Measurements from ENCODE around the gene HIVEP2. TPM values are rescaled to one million over a fixed set of nuclear protein-coding genes. Genes with fewer than 3 reads are reported as not detected.

The HIVEP2 gene
- total RNA-seq, 1 experiment from 2014 or later = 4.2 TPM

DNA sequence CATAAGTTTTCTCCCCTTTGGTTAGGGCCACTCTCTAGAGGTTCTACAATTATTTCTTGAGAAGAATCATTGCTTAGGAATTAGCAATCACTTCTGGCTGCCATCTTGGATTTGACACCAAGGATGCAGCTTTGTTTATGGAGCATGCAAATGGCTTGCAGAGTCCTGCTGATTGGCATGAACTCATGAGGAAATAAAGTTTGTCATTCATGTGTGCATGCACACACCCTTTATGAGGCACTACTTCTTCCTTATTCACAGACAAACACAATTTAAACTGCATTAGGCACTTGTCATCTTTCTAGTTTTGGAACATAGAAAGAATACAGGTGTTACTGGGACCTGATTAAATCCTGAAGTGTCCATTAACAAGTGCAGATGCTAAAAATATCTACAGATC, 42.5 kb upstream of the HIVEP2 start:
- no peaks in the 10 kb centered on the region for H3K27me3 Mint-ChIP-seq (ENCODE audit: low read depth)
- Histone ChIP-seq H4K5ac (ENCODE audit: insufficient read length, low read depth, low read length) (no peak overlapping the region), H3K27me3 (ENCODE audit: insufficient read depth, low read length) (no peaks in the 10 kb centered on the region)

More for the DNA sequence above, 42.5 kb upstream of the HIVEP2 start:
- Histone ChIP-seq H4K91ac (ENCODE audit: insufficient read length, low read depth, low read length) (no peak overlapping the region), H3K9ac (ENCODE audit: extremely low read depth, insufficient read length, low read length) (no peak overlapping the region), H3K4ac (ENCODE audit: low read depth, low read length) (no peak overlapping the region), H3K9me3 (ENCODE audit: control insufficient read depth, low read depth, low read length) (no peaks in the 10 kb centered on the region), H3K4me1 (ENCODE audit: insufficient read depth, low read length) (no peaks in the 10 kb centered on the region), H2AFZ (ENCODE audit: low read length) (no peak overlapping the region), H3K79me1 (ENCODE audit: insufficient read depth, low read depth, low read length, poor library complexity, severe bottlenecking) (no peaks in the 10 kb centered on the region), H3K23me2 (ENCODE audit: insufficient read length, low read depth, low read length, poor library complexity, severe bottlenecking) (no peaks in the 10 kb centered on the region), H3K79me2 (ENCODE audit: insufficient read depth, low read length) (no peaks in the 10 kb centered on the region), H4K20me1 (ENCODE audit: control insufficient read depth, insufficient read depth, insufficient read length) (no peaks in the 10 kb centered on the region), H2AK5ac (ENCODE audit: insufficient read length, low read length) (no peak overlapping the region), H2BK15ac (ENCODE audit: low read depth, low read length) (no peak overlapping the region), H2BK5ac (ENCODE audit: insufficient read length, low read length) (no peak overlapping the region), H2BK120ac (ENCODE audit: low read depth, low read length, poor library complexity, severe bottlenecking) (no peak overlapping the region), H2BK12ac (ENCODE audit: insufficient read length, low read depth, low read length) (no peak overlapping the region), H3K18ac (ENCODE audit: insufficient read length, low read depth, low read length) (no peak overlapping the region), H3K27ac (ENCODE audit: insufficient read length, low read depth, low read length) (no peak overlapping the region), H4K8ac (replicated peaks; ENCODE audit: insufficient read length, low read depth, low read length) (no peak overlapping the region), H3K23ac (ENCODE audit: insufficient read length, low read depth, low read length) (no peak overlapping the region), H3T11ph (ENCODE audit: low read length) (no peak overlapping the region), H2BK20ac (ENCODE audit: low read depth, low read length, poor library complexity, severe bottlenecking) (no peak overlapping the region), H3K14ac (ENCODE audit: insufficient read depth, low read length) (no peak overlapping the region), H3K4me2 (ENCODE audit: insufficient read depth, insufficient read length, low read length) (no peak overlapping the region), H3K56ac (ENCODE audit: insufficient read length, low read depth, low read length) (no peak overlapping the region)
- Mint-ChIP-seq H3K4me3 (no peak overlapping the region), H3K36me3 (ENCODE audit: insufficient read depth in 1 of 3, low read depth in 3 of 3) (no peaks in the 10 kb centered on the region), H3K4me1 (peaks cover 0 to 4% of the 10 kb centered on the region in 2 experiments; a peak in 2 of 4 replicates), H3K27ac (no peak overlapping the region), H3K9me3 (peaks cover 0 to under 1% of the 10 kb centered on the region in 2 experiments; a peak in 3 of 5 replicates)
- DNase-seq = no peak
- TF ChIP-seq, protein P1, sequence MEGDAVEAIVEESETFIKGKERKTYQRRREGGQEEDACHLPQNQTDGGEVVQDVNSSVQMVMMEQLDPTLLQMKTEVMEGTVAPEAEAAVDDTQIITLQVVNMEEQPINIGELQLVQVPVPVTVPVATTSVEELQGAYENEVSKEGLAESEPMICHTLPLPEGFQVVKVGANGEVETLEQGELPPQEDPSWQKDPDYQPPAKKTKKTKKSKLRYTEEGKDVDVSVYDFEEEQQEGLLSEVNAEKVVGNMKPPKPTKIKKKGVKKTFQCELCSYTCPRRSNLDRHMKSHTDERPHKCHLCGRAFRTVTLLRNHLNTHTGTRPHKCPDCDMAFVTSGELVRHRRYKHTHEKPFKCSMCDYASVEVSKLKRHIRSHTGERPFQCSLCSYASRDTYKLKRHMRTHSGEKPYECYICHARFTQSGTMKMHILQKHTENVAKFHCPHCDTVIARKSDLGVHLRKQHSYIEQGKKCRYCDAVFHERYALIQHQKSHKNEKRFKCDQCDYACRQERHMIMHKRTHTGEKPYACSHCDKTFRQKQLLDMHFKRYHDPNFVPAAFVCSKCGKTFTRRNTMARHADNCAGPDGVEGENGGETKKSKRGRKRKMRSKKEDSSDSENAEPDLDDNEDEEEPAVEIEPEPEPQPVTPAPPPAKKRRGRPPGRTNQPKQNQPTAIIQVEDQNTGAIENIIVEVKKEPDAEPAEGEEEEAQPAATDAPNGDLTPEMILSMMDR (conservative IDR thresholded peaks at IDR 0.05) = no peak
